Measurements from ENCODE around the gene LRCOL1.

GRCh38 chr12:132566516-132567131 lies 43.8 kb downstream of the LRCOL1 start:
- no peak for TF ChIP-seq CTCF (IDR thresholded peaks at IDR 0.05; ENCODE audit: low read depth, low read length)
- no peak for TF ChIP-seq EZH2phosphoT487 (IDR thresholded peaks at IDR 0.05; ENCODE audit: low read depth)
